ENCODE results near the gene PLPPR1.

The PLPPR1 gene

DNA sequence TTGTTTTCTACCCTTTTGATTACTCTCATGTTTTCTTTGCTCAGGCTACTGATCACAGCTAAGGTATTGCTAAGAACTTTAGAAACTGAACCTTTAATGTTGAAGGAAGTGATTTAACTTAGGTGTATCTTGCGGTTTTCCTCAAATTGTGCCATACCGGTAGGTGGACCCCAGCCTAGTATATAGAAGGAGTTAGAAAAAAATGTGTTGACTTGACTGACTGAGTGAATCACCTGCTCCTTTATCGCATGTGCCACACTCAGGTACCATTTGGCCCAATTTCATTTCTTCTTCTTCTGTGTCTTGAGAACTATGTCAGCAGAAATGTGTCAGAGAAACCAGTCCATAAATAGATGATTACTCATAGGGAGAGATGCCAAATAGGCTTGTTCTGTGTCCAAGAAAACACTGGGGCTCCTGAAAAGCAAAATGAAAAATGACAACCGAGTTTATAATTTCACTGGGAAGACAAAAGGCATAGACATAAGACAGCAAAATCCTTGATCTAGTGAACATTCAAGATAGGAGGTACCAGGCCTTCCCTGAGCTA lies 19.4 kb downstream of the PLPPR1 start:
- no peak for DNase-seq (ENCODE audit: low read depth)

DNA sequence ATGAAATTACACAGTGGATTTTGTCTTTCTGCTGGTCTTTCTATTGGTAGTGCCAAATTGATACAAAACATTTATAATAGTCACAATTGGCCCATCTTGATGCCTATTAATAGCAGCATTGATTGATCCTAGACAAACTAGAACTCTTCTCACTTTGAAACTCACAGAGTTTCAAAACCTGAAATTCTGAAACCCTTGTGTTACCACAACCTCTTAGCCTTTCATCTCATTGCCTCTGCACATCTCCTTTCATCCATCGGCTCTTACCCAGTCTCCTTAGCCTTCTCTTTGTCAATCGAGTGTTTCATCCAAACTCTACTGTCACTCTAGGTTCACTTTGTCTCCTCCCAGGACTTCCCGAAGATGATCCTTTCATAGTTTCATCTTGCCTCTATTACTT lies 22.1 kb downstream of the PLPPR1 start:
- DNase-seq (ENCODE audit: low read depth), result no peak

DNA sequence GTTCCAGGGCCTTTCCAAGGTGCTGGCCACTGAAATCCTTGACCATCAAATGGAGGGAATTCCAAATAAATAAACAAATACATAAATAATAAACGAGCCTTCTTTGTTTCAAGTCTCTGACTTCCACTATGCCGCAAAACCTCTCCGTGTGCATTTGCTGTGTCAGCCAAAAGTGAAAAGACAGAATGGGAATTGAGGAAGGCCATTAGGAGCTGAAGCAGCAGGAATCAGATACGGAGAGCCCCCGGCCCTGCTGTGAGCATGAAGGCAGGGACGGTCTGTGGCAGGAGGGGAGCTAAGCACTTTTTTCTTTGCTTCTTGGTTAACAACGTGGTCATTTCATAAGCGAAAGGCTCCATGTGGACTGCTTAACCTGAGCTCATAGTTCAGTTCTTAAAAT lies 26.1 kb downstream of the PLPPR1 start:
- no peak for DNase-seq (ENCODE audit: low read depth)

DNA sequence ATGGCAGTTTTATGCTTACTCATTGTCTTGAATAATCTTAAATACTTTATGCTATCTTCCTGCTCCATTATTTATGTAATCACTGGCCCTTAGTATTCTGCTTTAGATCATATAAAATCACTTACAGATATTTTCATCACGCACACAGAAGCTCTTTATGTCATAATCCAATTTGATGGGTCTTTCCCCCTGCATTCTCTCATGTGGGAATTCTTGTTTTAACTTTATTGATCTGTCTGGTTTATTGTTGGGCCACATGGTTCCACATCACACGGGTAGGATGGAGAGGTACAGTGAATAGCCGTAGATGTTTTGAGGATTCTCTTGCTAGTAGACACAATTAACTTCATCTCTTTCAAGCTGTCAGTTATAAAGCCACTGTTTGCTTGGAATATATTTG lies 27.0 kb downstream of the PLPPR1 start:
- no peak for DNase-seq (ENCODE audit: low read depth)

DNA sequence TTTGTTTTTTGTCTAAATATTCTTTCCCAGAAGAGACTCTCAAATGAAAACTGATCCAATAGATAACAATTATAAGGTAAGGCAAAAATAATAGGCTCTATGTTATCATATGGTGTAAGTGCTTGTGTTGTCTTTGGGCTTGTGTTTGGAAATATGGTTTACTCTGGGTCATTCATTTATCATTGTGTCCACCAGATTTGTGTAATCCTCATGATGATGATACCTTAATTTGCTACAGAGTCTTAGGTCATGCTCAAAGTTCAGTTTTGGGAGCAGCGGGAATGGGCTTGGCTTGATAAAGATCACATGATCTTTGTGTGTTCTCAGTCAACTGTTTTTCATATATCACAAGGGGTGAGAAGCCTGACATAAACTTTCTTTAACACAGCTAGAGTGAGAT lies 34.2 kb downstream of the PLPPR1 start:
- no peak for DNase-seq (ENCODE audit: low read depth)

DNA sequence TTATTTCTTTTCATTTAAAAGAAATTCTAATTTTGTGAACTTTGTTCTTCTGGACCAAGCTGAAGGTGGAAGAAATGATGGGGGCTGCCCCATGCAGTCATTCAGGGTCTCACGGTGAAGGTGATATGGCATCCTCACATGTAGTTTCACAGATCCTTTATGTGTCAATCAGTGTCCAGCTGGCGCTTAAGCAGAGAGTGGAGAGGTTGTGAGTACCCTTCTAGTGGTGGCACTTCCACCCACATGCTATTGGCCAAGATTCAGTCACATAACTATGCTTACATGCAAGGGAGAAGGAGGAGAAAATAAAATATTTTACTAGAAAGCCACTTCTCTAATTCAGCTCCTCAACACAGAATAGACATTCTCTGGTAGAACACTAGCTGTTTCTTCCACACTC lies 34.7 kb downstream of the PLPPR1 start:
- DNase-seq (ENCODE audit: low read depth), result no peak

DNA sequence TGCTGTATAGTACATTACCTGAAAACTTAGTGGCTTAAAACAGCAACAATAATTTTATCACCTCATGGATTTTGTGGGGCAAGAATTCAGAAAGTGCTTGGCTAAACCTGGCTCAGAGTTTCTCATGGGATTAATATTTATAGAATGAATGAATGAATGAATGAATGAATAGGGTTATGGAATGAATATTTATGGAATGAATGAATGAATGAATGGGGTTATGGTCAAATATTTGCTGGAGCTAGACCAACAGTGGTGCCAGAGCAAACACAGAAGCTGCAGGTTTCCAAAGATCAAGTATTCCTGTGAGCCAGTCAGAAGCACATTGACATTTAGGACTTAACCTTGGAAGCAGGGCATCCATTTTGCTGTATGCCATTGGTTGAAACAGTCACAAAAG lies 35.7 kb downstream of the PLPPR1 start:
- DNase-seq (ENCODE audit: low read depth), result no peak

DNA sequence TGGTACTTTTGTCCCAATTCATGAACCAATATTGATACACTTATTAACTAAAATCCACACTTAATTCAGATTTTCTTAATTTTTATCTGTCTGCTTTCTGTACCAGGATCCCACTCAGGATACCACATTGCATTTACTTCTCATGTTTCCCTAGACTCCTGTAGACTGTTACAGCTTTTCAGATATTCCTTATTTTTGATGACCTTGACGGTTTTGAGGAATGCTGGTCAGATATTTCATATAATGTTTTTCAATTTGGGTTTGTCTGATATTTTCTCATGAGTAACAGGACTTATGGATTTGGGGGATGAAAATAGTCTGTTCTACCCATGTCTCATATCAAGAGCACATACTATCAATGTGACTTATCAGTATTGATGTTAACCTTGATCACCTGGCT lies 37.4 kb downstream of the PLPPR1 start:
- DNase-seq (ENCODE audit: low read depth), result no peak

DNA sequence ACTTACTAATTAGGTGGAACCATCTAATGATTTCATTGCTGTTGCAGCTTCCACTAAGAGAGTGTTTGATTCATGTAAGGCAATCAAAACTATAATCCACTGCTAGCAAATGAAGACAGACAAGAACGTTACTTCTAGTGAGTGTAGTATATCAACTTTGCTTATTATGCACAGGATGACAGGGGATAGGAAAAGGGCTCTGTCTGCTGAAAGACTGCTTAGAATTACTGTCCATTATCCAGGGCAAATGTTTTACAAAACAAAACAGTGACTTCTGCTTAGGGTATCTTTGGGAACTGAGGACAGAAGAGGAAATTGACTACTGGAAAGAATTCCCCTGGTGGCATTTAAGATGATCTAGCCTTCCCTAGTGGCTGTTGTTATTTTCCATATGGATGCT lies 40.2 kb downstream of the PLPPR1 start:
- no peak for DNase-seq (ENCODE audit: low read depth)

DNA sequence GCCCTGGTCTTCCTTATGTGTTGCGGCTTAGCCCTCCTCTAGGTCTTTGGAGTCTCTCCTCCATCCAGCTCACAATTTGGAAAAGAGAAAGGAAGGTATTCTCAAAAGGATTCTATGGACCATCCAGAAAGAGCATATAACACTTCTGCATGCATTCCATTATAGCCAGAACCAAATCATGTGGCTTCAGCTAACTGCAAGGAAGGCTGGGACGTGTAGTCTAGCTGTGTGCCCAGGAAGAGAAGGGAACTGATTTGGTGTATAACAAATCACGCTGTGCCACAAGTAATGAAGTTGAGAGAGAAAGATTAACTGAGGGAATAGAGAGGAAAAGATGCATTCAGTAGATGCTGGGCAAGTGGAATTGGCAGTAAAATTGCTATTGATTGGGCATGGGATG lies 43.7 kb downstream of the PLPPR1 start:
- no peak for DNase-seq (ENCODE audit: low read depth)

DNA sequence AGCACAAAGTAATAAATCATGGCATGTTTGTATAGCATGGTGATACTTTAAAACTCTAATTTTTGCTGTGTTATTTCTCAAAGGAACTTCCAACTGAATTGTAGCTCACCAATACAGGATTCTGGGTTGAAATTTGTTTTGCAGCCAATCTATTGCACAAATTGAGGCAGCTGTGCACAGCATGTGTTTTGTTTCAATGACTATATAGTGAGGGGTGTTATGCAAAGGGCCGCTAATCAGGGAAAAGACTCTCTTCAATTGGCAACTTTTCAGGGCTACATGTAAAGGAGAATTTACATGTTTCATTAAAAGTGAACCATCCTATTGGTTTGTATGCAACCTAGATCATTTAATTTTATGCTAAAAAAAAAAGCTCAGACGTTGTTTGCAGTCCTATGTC lies 44.6 kb downstream of the PLPPR1 start:
- no peak for DNase-seq (ENCODE audit: low read depth)

DNA sequence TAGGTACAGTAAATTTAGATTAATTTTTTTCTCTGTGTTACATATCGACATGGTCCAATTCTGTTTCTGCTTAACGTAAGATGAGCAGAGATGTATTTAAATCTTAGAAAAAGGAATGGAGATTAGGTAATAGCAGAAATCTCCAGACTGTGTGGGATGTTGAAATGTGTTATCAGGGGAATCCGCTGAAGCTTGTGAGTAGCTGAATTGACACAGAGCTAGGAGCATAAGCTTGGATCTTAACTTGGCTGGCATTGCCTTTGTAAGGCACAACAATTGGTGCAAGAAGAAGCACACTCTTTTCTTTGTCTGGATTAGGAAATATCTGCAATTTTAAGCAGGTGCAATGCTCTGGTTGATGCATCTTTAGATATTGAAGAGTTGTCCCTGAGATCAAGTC lies 53.1 kb downstream of the PLPPR1 start:
- DNase-seq (ENCODE audit: low read depth), result no peak

DNA sequence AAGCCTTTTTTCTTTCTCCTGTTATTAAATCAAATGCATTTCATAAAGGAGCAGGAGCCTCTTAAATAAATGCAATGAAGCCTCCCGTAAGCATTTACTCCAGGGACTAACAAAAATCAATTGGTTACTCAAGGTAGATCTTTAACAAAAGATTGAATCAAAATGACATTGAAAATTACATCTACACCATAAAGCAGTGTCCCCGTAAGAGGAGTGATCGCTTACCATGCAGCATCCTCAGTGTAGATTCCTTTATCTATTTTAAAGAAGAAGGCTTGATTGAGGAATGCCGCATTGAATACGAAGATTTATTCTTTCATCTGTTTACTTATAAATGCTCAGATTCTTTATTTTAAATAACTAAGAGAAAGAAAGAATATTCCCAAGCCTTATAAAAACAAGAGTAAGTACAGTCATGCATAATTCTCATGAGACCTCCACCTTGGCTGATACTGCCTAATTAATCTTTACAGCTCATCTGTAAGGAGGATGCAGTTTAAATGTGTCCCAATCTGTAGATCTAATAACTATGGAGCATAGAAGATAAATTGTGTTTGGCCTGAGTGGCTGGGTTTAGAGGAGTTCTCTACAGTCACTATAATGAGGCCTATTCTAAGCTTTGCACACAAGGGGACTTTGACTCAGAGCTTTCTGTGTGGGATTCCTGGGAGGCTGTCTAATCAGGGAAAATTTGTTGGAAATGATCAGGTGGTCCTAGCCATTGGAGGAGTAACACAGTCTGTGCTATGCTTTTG lies 55.1 kb downstream of the PLPPR1 start:
- DNase-seq (ENCODE audit: low read depth), result no peak

DNA sequence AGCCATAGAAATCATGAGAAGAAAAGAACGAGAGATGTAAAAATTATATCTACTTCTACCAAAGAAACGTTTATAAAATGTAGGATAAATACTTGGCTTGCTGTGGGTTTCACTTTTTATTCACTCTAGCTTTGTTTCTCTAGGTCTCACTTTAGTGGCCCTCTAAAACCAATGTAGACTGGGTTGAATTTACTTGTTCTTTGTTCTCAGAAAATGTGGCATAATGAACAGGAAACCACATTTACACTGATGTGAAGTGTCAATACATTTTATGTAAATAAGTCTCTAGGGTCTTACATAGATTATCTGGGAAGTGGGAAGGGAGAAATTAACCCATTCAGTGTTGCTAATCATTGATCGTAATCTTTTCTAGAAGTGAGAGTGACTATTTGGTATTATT lies 58.9 kb downstream of the PLPPR1 start:
- no peak for DNase-seq (ENCODE audit: low read depth)

DNA sequence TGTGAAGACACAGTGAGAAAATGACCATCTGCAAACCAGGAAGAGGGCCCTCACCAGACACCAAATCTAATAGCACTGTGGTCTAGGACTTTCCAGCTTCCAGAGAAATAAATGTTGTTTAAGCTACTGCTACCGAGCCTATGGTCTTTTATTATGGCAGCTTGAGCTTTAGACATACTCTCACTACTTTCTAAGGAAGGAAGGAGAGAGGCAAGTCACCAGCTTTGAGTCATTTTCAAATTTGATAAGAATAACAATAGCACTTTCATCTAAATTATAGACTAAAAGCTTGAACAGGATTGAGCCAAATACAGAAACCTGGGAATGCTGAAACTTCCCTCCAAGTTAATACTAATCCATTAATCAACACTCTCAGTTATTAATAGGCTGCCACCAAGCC lies 64.4 kb downstream of the PLPPR1 start:
- no peak for DNase-seq (ENCODE audit: low read depth)

DNA sequence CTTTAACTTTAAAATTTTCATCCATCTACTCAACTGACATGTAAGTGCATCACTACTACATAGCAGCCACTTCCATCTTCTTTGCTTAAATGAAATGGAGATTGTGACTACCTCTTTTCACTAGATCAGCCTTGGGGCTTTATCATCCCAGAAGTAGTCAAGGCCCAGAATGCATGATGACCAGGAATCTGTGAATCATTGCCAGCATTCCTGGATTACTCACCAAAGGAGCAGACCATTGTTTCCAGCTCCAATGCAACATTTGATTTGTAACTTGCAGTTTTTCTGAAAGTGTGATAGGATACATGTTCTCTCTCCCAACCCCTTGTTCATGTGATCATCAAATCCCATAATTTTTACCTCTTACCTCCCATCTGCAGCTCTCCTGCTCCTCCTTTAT lies 65.1 kb downstream of the PLPPR1 start:
- no peak for DNase-seq (ENCODE audit: low read depth)

DNA sequence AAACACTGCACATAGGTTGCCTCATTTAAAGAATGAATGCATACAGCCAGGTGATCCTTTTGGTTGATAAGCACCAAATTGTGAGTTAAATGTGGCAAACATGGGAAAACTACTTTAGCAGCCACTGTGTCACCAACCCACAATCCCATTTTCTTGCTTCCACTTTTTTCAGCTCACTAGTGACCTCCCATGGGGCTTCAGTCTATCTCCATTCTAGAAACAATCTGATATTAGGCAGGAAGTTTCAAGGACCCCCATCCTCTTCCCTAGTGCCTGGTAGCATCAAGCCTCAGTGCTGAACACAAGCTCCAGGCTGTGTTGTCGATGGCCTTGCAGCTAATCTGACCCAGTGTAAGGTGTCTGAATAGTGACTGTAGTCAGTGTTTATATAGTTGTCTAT lies 66.2 kb downstream of the PLPPR1 start:
- no peak for DNase-seq (ENCODE audit: low read depth)

DNA sequence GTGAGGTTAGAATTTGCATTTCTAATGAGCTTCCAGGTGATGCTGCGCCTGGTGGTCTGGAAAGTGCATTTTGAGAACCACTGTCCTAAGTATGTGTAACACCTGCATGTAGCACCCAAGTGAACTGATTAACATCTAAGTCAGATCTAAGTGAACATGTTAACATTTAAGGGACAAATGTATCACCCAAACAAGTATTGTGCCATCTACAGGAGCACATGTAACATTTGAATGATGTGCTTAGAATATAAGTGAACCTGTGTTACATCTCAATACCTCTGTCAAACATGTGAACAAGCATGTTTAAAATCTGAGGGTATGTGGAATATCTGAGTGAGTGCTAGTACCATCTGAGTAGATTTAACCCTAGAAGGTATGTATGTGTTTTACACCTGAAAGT lies 68.7 kb downstream of the PLPPR1 start:
- DNase-seq (ENCODE audit: low read depth), result no peak

DNA sequence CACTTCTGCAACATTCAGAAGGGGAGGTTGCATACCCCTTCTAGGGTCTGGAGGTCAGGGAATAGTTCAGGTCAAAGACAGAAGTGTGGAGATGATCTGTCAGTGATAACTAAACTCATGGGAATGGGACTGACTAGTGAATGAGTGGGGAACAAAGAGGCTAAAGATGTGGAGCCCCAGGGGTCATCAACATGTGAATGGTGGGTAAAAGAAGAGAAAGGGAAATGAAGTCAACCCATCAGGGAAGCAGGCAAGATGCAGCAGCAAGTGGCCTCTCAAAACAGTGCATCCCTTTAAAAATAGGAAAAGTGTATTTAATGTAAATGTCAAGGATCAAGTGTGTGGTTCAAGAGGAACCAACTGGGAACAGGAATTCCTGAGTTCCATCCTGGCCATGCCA lies 69.9 kb downstream of the PLPPR1 start:
- DNase-seq (ENCODE audit: low read depth), result no peak

DNA sequence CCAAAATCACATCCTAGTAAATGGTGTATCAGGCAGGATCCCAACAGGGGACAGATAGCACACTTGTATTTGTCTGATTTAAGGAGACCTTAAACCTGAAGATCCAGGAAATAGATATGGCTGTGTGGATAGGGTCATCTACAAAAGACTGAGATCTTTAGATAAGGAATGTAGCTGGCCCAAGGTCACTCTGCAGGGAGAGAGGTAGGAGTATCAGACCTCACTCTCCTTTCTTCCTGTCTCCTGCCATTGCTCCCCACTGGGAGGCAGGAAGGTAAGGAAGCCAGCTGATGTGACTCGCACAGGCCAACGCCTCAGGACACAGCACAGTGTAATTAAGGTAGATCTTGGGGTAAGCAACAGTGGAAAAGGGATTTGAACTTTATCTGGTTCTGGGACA lies 85.8 kb downstream of the PLPPR1 start:
- no peak for DNase-seq (ENCODE audit: low read depth)

DNA sequence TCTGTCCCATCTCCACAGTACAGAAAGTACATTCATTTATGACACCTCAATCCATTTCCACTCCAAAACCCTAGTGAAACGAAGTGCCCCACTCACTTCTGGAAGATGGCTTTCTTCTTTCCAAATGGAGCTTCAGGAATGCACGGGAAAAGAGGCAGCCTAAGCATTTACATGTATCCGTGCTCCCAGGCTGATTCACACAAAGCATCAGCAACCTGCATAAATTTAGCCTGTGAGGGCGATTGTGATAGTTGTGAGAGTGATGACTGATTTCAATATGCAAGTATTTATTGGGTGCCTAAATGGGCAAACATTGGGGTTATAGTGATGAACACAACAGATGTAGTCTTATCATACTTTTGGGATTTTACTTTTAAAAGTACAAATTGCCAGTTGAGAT lies 86.6 kb downstream of the PLPPR1 start:
- DNase-seq (ENCODE audit: low read depth), result no peak

DNA sequence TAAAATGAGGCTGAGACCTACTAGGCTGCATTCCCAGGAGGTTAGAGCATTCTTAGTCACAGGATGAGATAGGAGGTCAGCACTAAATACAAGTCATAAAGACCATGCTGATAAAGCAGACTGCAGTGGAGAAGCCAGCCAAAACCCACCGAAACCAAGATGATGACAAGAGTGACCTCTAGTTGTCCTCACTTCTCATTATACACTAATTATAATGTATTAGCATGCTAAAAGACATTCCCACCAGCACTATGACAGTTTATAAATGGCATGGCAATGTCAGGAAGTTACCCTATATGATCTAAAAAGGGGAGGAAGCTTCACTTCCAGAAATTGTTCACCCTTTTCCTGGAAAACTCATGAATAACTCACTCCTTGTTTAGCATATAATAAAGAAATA lies 88.6 kb downstream of the PLPPR1 start:
- no peak for DNase-seq (ENCODE audit: low read depth)

DNA sequence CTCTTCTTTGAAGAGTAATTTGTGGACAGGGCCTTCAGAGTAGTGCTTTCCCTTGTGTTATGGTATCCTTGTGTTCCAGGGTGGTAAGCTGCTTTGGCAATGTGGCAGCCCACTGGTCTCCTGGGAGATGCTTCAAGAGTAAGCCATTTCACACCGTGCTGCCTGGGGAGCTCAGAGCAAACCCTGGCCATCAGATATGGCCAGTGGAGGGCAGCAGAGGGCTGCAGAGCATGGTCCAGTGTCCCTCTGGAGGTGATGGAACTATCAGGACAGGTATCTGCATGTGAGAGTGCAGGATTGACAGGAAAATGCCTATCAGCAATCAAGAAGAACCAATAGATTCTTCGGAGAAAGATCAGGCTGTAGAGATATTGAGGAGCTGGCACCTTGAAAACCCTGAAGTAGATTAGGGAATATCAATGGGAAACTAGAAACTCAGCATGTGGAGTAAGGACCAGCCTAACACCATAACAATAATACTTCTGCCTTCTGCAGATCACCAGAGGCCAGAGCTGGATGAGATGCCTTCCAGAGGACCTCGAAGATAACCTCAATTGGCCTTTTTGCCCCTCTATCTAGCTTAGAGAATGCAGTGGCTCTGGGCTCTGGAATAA lies 90.8 kb downstream of the PLPPR1 start:
- no peak for DNase-seq (ENCODE audit: low read depth)

DNA sequence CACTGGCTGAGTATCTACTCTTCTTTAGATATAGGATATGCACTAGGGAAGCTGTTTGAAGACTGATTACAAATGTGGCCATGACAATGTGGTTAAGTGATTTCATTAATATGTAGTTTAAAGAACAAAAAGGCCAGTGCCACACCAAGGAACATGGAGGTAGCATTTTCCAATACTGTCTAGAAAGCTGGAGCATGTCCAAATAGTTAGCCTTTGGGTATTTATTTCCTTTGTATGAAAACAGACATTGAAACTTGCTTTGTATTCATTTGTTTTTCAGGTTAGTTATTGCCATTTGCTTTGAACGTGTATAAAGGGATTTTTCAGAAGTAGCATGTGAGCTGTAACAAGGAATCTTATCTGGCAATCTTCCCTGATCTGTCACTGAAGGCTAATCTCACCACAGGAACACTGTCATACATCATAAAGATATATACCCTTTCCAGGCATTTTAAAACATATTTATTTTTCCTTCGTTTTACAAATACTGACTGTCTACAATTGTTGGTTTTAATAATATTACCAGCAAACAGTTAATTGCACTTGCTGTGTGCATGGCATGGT lies 93.4 kb downstream of the PLPPR1 start:
- no peak for DNase-seq (ENCODE audit: low read depth)

All from GM04503 (cell line).